ENCODE measurements around the gene RECK.

The RECK gene

DNA sequence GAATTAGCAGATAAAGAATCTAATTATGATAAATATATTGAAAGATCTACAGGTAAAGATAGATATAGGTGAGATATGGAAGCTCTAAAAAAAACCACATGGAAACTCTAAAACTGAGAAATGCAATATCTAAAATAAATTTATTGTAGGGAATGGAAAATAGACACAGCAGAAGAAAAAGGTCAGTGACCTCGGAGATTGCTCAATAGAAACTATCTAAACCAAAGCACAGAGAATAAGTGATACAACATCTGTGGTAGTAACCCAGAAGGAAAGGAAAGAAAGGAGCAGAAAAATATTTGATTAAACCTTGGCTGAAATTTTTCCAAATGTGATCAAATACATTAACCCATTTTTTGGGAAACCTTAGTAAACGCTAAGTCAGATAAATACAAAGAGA is 56.7 kb downstream of the RECK start:
- H3K9me3 ChIP-seq (ENCODE audit: insufficient read depth, low read depth, low read length) = no peaks in the 10 kb centered on the region
- H3K9ac ChIP-seq (ENCODE audit: low read depth, low read length, poor library complexity, severe bottlenecking) = no peak overlapping the region
- H3K4me2 ChIP-seq (ENCODE audit: low read depth, low read length, poor library complexity, severe bottlenecking) = no peak overlapping the region
- no peaks in the 10 kb centered on the region for H3K9me2 ChIP-seq (replicated peaks; ENCODE audit: low read depth, low read length)
- no peaks in the 10 kb centered on the region for H3K79me2 ChIP-seq (ENCODE audit: insufficient read depth, low read length)
- no peaks in the 10 kb centered on the region for H3F3A ChIP-seq (ENCODE audit: low read depth)
- TF ChIP-seq, protein P1, sequence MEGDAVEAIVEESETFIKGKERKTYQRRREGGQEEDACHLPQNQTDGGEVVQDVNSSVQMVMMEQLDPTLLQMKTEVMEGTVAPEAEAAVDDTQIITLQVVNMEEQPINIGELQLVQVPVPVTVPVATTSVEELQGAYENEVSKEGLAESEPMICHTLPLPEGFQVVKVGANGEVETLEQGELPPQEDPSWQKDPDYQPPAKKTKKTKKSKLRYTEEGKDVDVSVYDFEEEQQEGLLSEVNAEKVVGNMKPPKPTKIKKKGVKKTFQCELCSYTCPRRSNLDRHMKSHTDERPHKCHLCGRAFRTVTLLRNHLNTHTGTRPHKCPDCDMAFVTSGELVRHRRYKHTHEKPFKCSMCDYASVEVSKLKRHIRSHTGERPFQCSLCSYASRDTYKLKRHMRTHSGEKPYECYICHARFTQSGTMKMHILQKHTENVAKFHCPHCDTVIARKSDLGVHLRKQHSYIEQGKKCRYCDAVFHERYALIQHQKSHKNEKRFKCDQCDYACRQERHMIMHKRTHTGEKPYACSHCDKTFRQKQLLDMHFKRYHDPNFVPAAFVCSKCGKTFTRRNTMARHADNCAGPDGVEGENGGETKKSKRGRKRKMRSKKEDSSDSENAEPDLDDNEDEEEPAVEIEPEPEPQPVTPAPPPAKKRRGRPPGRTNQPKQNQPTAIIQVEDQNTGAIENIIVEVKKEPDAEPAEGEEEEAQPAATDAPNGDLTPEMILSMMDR (conservative IDR thresholded peaks at IDR 0.05; ENCODE audit: low read length) = no peak
- TF ChIP-seq EZH2phosphoT487 (IDR thresholded peaks at IDR 0.05; ENCODE audit: borderline replicate concordance) = no peak
- no peak overlapping the region for H2AFZ ChIP-seq (ENCODE audit: low read length)
- H3K36me3 ChIP-seq (ENCODE audit: insufficient read depth, low read length) = no peaks in the 10 kb centered on the region
- H3K4me1 ChIP-seq (ENCODE audit: insufficient read depth, low read length, poor library complexity, severe bottlenecking) = no peaks in the 10 kb centered on the region
- H3K27me3 ChIP-seq (ENCODE audit: insufficient read depth, low read length, poor library complexity, severe bottlenecking) = no peaks in the 10 kb centered on the region
- H3K4me3 ChIP-seq (ENCODE audit: low read length, poor library complexity, severe bottlenecking) = no peak overlapping the region
- no peaks in the 10 kb centered on the region for H4K20me1 ChIP-seq (ENCODE audit: insufficient read depth, low read length, poor library complexity, severe bottlenecking)

DNA sequence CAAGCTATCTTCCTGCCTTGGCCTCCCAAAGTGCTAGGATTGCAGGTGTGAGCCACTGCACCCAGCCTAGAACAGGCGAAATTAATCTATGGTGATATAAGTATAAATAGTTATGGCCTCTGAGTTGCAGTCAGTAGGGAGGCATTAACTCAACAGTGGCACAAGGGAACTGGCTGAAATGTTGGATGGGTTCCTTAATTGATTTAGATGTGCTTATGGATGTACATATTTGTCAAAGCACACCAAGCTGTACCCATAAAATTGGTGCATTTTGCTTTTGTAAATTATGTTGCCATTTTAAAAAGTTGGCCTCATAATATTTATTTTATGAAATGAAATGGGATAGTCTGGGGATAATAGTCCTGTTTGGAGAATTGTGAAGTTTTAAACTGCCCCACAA is 63.0 kb downstream of the RECK start:
- Histone ChIP-seq H3K9me3 (ENCODE audit: insufficient read depth, low read depth, low read length) (no peaks in the 10 kb centered on the region), H3K27me3 (ENCODE audit: insufficient read depth, low read length, poor library complexity, severe bottlenecking) (no peaks in the 10 kb centered on the region), H3K9me2 (replicated peaks; ENCODE audit: low read depth, low read length) (no peaks in the 10 kb centered on the region), H3K36me3 (ENCODE audit: insufficient read depth, low read length) (no peaks in the 10 kb centered on the region), H3K4me3 (ENCODE audit: low read length, poor library complexity, severe bottlenecking) (no peak overlapping the region), H4K20me1 (ENCODE audit: insufficient read depth, low read length, poor library complexity, severe bottlenecking) (no peaks in the 10 kb centered on the region), H3K9ac (ENCODE audit: low read depth, low read length, poor library complexity, severe bottlenecking) (no peak overlapping the region), H3K4me1 (ENCODE audit: insufficient read depth, low read length, poor library complexity, severe bottlenecking) (peaks cover 4% of the 10 kb centered on the region), H3F3A (ENCODE audit: low read depth) (no peaks in the 10 kb centered on the region), H3K4me2 (ENCODE audit: low read depth, low read length, poor library complexity, severe bottlenecking) (no peak overlapping the region), H2AFZ (ENCODE audit: low read length) (no peak overlapping the region), H3K79me2 (ENCODE audit: insufficient read depth, low read length) (no peaks in the 10 kb centered on the region)
- no peak for TF ChIP-seq EZH2phosphoT487 (IDR thresholded peaks at IDR 0.05; ENCODE audit: borderline replicate concordance)
- TF ChIP-seq, protein P1 (conservative IDR thresholded peaks at IDR 0.05; ENCODE audit: low read length) = no peak

DNA sequence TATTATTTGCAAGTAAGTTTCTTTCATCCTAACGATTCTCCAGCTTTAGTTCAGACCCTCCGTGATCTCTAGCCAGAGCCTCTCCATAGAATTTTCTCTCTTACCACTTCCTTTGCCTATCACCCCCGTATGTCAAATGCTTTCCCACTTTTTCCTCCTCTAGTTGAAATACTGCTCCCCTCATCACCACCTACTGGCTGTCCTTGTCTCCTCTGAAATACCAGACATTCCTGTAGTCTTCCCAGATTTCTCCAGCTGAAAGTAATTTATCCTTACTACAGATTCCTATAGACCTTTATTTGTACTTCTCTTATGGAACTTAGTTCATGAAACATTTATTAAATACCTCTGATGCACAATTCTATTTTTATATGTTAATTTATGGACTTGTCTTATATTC is 63.8 kb downstream of the RECK start:
- no peaks in the 10 kb centered on the region for H3K79me2 ChIP-seq (ENCODE audit: insufficient read depth, low read length)
- H3K9me2 ChIP-seq (replicated peaks; ENCODE audit: low read depth, low read length) = no peaks in the 10 kb centered on the region
- no peak overlapping the region for H2AFZ ChIP-seq (ENCODE audit: low read length)
- no peaks in the 10 kb centered on the region for H3K9me3 ChIP-seq (ENCODE audit: insufficient read depth, low read depth, low read length)
- no peaks in the 10 kb centered on the region for H3K27me3 ChIP-seq (ENCODE audit: insufficient read depth, low read length, poor library complexity, severe bottlenecking)
- no peaks in the 10 kb centered on the region for H3F3A ChIP-seq (ENCODE audit: low read depth)
- peaks cover 4% of the 10 kb centered on the region for H3K4me1 ChIP-seq (ENCODE audit: insufficient read depth, low read length, poor library complexity, severe bottlenecking)
- H3K4me3 ChIP-seq (ENCODE audit: low read length, poor library complexity, severe bottlenecking) = no peak overlapping the region
- H3K4me2 ChIP-seq (ENCODE audit: low read depth, low read length, poor library complexity, severe bottlenecking) = no peak overlapping the region
- H3K36me3 ChIP-seq (ENCODE audit: insufficient read depth, low read length) = no peaks in the 10 kb centered on the region
- no peaks in the 10 kb centered on the region for H4K20me1 ChIP-seq (ENCODE audit: insufficient read depth, low read length, poor library complexity, severe bottlenecking)
- no peak overlapping the region for H3K9ac ChIP-seq (ENCODE audit: low read depth, low read length, poor library complexity, severe bottlenecking)
- TF ChIP-seq, protein P1 (conservative IDR thresholded peaks at IDR 0.05; ENCODE audit: low read length) = no peak
- TF ChIP-seq EZH2phosphoT487 (IDR thresholded peaks at IDR 0.05; ENCODE audit: borderline replicate concordance) = no peak
